Activated CD8-positive, alpha-beta memory T cell treated with anti-CD3 and anti-CD28 coated beads for 36 hours (primary cell): Measurements from ENCODE around the gene DLGAP1. TPM values are rescaled to one million over a fixed set of nuclear protein-coding genes. Genes with fewer than 3 reads are reported as not detected.

Experiments
- CTCF ChIA-PET: fragments of 350-600 bp; sonication (Branson Sonifier 250); formaldehyde crosslinking; loops from one replicate; lab custom pipeline; 2021; ENCODE audit warnings: antibody characterized with exemption; lab: Charles Lee
- POLR2A ChIA-PET: fragments of 350-600 bp; sonication (Branson Sonifier 250); formaldehyde crosslinking; loops from one replicate; lab custom pipeline; 2021; ENCODE audit warnings: antibody characterized with exemption; lab: Charles Lee
- total RNA-seq, 2 experiments: library from RNA; stranded (reverse); gene quantifications; one replicate each; pipeline ENCODE4 v1.2.3, GENCODE V29; 2021

DLGAP1 gene
- total RNA-seq, 2 experiments from 2014 or later: not detected

DNA sequence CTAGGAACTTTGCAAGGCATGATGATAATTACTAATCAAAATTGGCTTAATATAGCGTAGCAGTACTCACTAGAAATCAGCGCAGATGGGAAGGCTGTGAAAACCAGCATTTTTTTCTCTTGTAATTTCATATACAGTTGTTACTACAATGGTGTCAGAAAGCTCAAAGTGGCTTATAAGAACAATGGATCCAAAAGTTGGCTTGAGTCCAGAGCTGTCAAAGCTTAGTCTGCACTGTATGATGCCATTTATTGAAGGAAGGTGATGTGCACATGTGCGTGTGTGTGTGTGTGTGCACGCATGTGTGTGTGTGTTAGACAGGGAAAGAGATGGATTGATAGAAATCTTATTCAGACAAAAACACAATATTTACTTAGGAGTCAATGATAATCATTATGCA is 663.9 kb downstream of the DLGAP1 start:
- ChIA-PET CTCF (no interaction called here), POLR2A (no interaction called here)

DNA sequence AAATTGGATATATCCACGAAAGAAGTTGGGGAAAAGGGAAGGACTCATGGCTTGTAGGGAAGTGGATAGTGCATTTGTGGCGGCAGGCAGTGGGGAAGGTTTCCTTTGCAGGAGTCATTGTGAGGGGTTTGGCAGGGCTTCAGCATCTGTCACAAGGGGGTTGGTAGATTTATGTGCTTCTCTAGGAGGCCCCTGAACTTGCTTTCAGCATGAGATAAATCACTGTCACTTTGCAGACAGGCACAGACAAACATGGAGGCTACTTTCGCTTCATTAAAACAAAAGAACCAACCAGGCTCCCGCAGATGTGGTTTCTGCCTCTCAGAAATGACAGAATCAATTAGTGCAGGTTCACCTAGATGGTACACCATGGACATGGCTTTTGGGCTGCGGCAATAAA is 664.4 kb downstream of the DLGAP1 start:
- POLR2A ChIA-PET: no interaction called here
- CTCF ChIA-PET: no interaction called here

DNA sequence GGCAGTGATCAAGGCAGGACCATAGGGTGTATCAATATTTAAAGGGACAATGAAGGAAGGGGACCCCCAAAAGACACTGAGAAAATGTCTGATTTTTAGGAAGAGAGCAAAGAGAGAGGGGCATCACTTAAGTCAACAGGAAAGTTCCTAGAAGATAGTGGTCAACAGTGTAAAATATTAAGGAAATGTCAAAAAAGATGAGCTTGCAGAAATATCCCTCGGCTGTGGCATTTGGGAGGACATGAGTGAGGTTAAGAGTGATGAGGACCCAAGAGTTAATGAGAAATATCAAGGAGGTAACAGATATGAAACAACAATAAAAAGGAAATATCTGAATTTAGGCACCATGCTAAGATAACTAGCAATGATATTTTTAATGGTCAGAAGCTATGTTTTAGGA is 665.6 kb downstream of the DLGAP1 start:
- CTCF ChIA-PET: no interaction called here

DNA sequence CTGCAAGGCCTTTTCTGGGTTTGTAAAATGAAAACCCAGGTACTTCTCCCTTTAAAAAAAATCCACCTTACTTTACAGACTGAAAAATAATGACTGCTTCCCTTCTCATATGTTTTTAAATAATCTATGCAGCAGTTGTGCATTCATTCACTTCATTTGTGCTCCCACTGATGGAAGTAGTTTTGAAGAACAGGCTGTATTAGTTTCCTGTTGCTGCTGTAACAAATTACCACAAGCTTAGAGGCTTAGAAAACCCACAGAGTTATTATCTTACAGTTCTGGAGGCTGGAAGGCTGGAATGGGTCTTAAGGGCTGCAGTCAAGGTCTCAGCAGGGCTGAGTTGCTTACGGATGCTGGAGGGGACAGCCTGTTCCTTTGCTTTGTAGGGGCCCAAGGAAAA is 670.2 kb downstream of the DLGAP1 start:
- CTCF ChIA-PET: no interaction called here
- POLR2A ChIA-PET: no interaction called here

More for the DNA sequence above, 665.6 kb downstream of the DLGAP1 start:
- POLR2A ChIA-PET: no interaction called here

DNA sequence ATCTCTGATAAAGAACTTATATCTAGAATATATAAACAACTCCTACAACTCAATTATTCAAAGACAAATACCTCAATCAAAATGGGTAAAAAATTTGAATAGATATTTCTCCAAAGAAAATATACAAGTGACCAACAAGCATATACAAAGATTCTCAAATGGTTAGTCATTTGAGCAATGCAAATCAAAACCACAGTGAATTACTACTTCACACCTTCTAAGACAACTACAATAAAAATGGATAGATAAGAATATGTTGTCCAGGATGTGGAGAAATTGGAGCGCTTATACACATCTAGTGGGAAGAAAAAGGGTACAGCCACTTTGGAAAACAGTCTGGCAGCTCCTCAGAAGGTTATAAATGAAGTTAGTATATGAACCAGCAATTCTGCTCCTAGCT is 672.2 kb downstream of the DLGAP1 start:
- ChIA-PET CTCF (no interaction called here), POLR2A (no interaction called here)

DNA sequence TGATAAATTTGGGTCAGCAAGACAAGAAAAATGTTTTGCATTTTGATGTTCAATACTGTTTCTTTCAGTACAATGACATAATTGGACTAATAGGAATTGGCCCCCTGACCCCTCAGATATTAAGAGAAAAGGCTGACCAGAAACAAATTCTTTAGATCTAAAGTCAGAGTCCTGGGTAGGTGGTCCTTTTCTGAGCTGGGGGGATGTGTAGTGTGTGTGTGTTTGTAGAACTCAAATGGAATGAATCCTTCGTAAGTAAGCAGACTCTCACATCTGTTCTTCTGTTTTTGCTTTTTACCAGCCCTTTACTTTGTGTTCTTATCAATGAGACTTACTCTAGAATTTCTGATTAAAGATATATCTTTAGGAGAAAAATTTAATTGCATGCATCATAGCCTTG is 677.4 kb downstream of the DLGAP1 start:
- ChIA-PET POLR2A (no interaction called here), CTCF (no interaction called here)

DNA sequence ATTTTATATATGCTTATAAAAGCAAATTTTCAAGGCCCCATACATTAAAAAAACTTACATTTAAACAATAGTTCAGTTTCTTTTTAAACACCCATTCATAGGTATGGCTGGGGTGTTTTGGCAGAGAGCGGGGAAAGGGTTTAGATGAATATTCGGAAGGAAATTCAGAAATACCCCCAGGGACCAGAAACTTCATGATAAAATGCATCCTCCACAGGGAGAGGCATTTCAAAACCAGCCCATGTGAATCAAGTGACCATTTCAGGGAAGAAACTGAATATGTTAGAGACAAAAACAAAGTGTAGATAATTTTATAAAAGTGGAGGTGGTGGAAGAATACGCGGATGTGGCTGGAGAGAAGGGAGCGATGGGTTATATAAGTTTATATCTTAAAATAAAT is 678.0 kb downstream of the DLGAP1 start:
- CTCF ChIA-PET: no interaction called here
- POLR2A ChIA-PET: no interaction called here

DNA sequence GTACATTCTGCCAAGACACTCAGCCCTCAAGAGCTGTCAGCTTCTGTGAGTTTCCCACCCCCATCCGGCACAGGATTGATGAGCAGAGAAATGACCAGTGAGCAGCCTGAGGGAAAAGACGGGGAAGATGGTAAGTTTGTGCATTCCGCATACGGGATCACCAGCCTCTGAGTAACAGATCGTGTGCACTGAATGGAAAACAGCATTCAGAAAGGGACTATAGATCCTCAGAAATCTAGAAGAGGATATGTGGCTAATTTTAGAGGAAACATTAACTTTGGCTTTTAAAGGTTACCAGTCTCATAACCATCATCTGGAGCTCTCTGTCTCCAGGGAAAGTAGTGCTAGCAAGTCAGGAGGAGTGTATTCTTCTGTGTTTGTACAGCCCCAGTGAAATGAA is 679.1 kb downstream of the DLGAP1 start:
- CTCF ChIA-PET: interaction anchor here (0.7 kb wide), 1 partner anchor 219 kb away, joined by 3 read pairs; no protein-coding TSS in a partner anchor
- POLR2A ChIA-PET: no interaction called here

DNA sequence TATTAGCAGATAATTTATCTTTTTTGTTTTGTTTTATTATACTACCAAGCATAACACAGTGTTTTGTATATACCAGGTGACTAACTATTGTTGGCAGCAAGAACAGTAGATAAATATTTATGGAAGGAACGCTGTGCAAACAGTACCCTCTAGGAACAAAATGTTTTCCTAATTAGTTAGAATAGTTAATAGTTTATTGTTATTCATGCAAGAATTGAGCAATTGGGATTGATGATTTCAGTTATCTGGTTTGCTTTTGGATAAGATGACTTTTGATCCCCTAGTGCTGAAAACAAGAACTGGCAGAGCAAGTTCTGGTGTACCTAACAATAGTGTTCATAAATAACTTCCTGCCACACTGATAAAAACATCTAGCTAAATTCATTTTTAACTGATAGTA is 681.8 kb downstream of the DLGAP1 start:
- CTCF ChIA-PET: no interaction called here
- POLR2A ChIA-PET: no interaction called here

DNA sequence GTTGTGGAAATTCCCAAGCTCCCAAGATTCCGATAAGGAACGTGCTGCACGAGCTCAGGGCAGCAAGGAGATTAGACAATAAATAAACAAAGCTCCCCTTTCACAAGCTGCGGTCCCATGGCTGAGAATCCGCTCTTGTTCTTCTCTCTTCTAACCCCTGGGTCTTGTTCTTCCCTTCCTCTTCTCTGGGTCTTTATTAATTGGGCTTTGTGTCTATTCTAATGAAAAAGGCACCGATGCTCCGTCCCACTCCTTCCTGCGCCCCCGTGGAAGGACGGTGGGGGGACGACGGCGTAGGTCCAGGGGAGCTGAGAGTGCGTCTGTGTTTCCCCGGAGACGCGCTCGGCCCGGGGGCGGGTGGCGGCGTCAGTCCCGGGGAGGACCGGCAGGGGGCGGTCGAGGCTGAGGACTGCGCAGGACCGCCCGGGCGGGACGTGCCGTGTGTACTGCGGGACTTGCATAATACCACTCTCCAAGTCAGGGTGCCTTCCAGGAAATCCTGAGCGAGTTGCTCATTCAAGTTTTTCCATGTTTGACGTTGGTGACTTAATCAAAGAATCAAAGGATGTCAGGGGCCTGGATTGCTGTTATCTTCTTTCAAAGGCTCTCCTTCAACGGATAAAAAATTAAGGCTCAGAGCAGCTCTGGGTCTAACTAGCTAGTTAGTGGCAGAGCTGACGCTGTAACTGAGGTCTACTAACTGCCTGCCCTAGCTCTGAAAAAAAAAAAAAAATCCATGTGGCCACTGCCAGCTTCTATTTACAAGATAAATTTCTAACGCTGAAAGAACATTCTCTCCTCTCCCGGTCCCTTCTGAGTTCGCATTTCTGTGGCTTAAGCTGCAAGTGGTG is 683.8 kb downstream of the DLGAP1 start:
- POLR2A ChIA-PET: no interaction called here
- CTCF ChIA-PET: interaction anchor here (0.7 to 3.0 kb wide), 7 partner anchors 15 to 299 kb away, joined by 3 to 15 read pairs (median 5); no protein-coding TSS in a partner anchor

DNA sequence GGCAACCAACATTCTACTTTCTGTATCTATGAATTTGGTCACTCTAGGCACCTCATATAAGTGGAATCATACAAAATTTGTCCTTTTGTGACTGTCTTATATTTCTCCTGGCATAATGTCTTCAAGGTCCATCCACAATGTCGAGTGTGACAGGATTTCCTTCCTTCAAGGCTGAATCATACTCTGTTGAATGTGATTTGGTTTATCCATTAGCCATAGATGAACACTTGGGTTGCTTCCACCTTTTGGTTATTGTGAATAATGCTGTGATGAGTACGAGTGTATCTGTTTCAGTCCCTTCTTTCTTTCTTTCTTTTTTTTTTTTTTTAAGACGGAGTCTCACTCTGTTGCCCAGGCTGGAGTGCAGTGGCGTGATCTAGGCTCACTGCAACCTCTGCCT is 693.8 kb downstream of the DLGAP1 start:
- CTCF ChIA-PET: no interaction called here
- POLR2A ChIA-PET: no interaction called here

DNA sequence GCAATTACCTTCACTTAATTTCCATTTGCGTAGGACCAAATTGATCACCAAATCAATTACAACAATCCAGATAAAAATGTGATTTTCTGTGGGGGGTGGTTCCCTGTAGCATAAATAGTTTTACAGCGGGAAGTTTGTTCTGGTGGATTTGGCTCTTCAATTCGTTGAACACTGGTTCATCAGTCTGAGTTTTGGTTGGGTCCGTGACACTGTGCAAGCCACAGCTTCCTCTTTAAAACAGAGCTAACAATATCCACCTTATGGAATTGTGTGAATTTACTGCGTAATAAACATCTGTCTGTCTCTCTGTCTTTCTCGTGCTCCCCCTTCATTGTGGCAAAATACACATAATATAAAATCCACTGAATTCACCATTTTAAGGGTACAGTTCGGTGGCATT is 694.4 kb downstream of the DLGAP1 start:
- CTCF ChIA-PET: no interaction called here
- POLR2A ChIA-PET: no interaction called here

DNA sequence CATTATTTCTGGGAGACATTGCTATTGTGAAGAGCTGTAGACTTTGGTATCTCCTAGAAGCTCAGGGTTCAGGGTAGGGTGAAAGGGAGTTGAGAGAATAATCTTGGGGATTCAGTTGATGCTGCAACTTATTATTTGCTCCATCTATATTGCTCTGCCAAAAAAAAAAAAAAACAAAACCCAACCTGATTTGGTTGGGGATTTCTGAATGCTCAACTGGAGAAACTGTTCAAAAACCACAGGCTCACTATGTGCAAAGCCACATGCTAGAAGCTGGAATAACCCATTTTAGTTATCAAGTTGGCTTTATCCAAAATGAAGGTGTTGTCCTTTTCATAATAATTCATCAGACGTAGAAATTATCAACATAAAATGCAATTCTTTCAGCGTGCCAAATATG is 696.0 kb downstream of the DLGAP1 start:
- ChIA-PET CTCF (no interaction called here), POLR2A (no interaction called here)

DNA sequence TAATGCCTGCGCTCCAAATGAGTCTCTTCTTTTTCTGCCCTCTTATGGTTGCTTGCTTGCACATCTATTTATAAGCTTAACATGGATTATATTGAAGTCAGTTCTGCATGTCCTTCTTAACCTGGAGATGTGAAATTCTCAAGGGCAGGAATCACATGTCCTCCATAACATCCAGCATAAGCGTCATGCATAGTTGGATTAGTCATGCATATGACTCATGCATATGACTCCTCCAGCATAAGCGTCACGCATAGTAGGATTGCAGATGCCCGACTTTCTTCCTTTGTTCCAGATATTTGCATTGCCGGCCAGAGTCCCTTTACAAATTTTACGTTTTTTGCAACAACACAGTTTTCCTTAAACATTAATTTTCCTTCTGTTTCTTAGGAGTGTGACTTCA is 696.6 kb downstream of the DLGAP1 start:
- POLR2A ChIA-PET: no interaction called here
- CTCF ChIA-PET: no interaction called here

DNA sequence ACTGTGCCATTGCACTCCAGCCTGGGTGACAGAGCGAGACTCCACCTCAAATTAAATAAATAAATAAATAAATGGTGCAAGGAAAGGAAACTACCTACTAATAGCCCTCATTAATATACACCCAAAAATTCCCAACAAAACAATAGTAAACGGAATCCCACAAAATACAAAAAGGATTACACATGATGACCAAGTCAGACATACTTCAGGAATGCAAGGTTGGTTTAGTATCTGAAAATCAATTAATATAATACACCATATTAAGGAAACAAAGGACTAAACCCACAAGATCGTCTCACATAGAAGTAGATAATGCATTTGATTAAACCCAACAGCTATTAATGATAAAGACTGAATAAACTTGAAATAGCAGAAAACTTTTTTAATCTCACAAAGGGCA is 697.7 kb downstream of the DLGAP1 start:
- CTCF ChIA-PET: no interaction called here
- POLR2A ChIA-PET: no interaction called here

DNA sequence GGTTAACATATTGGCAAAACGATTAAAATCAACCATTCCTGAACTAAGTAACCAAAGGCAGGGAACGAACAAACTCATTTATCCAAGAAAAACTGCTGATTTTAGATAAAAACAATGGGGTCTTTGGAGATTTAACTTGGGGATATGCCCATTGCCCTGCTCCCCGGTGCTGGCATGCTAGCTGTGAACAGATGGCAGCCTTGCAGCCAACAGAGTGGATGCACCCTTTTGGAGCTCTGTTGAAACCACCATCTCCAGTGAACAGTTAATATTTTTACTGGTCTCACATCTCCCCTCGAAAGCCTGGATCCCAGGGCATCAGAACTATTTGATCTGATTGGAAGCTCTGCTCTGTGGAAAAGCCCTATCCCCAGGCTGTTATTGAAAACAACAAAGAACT is 702.0 kb downstream of the DLGAP1 start:
- ChIA-PET POLR2A (no interaction called here), CTCF (no interaction called here)

DNA sequence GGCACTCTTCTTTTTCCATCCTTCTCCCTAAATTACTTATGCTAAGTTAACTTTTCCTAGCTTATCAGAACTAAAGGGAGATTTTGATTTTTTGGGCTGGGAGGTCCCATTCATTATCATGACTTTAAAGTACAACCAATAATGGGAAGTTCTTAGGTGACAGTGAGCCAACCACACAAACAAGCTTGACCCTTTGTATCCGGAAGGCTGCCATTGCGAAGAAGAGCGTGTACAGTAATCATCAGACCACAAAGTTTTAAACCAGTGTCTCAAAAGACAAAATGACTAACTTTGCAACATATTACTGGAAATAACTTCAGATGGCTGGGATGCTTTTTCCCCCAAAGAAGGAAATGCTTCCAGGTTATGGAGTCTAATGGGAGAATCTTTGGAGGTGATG is 707.0 kb downstream of the DLGAP1 start:
- ChIA-PET CTCF (no interaction called here), POLR2A (no interaction called here)

DNA sequence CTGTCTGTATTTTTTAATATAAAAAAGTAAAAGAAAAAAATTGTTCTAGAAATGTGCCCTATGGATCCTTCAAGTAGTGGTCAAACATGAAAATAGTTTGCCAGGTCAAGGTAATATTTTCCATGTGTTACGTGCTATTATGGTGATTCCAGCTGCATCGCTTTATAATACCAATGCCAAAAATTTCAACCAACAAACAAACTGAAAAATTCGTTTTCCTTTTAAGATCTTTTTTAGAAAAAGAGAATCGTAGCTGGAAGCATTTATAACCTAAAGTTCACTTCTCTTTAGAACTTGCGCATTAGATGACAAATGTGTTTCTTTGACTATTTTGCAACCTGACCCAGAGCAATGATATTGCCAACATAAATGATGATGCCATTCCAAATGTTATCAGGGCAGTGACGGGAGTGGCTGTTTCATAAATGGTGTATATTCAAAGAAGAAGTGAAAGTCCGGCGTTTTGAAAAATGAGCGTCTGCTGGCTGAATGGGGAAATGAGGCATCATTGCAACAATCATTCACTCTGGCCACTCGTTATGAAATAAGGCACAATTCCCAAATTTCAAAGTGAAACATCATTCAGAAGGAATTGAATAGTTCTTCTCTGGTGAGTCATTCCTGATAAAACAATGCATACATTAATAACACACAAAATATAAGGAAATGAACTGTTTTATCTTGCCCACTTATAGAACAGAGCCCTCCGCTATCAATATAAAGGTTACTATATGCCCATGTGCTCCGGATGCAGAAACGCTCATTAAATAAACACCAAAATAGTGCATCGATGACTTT is 707.7 kb downstream of the DLGAP1 start:
- ChIA-PET CTCF (no interaction called here), POLR2A (no interaction called here)

DNA sequence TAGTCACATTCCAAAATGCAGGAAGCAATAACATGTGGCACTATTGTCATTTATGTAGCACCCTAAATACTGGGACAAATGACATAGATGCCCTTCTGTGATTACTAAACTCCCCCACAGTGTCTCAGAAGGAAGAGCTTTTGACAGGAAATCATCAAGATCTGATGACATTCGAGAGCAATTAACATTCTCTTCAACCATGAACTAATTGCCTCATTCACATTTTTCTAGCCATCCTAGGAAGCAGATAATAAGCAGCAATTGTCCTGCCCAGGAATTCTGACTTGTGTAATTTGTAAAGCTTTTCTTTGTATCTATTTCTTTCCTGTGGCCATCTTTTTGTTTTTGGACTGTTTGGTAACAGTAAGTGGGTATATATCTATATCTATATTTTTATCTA is 712.6 kb downstream of the DLGAP1 start:
- ChIA-PET POLR2A (no interaction called here), CTCF (no interaction called here)

DNA sequence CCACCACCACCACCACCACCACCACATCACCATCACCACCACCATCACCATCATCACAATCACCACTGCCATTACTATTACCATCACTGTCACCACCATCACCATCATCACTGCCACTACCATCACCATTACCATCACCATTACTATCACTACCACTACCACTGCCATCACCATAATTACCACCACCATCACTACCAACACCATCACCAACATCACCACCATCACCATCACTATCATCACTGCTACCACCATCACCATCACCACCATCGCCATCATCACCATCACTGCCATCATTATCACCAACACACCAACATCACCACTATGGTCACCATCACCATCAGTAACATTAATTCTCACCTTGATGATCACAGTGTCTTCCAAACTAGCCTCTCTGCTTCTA is 713.8 kb downstream of the DLGAP1 start:
- ChIA-PET POLR2A (no interaction called here), CTCF (no interaction called here)
